GF-D8 (cell line): ENCODE data around the gene SCNN1A.

ENCODE experiments used
- DNase-seq: peaks from one replicate; lab custom pipeline; 2025; lab: John Stamatoyannopoulos, UW

The SCNN1A gene

DNA sequence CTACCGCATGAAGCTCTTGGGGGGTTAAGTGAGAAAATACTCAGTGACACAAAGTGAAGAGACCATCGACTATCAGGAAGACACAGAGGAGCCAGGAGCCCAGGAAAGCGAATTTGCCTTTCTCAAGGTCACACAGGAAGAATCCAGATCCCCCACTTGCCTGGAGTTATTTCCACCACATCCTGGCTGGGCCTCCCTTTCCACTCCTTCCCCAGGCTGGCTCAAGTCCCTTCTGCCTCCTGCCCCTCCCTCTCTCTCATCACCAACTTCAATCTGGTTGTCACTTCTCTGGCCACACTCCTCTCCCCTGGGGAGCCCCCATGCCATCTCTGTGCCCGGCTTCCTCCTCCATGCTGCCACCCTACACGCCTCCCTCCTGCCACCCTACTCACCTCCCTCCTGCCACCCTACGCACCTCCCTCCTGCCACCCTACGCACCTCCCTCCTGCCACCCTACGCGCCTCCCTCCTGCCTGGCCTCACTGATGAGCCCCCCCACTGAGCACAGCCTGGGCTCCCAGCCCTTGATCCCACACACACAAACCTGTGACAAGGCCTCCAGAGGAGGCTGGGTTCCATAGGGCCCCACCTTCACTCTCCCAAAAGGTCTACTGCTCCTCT, 6.3 kb downstream of the SCNN1A start:
- no peak for DNase-seq

DNA sequence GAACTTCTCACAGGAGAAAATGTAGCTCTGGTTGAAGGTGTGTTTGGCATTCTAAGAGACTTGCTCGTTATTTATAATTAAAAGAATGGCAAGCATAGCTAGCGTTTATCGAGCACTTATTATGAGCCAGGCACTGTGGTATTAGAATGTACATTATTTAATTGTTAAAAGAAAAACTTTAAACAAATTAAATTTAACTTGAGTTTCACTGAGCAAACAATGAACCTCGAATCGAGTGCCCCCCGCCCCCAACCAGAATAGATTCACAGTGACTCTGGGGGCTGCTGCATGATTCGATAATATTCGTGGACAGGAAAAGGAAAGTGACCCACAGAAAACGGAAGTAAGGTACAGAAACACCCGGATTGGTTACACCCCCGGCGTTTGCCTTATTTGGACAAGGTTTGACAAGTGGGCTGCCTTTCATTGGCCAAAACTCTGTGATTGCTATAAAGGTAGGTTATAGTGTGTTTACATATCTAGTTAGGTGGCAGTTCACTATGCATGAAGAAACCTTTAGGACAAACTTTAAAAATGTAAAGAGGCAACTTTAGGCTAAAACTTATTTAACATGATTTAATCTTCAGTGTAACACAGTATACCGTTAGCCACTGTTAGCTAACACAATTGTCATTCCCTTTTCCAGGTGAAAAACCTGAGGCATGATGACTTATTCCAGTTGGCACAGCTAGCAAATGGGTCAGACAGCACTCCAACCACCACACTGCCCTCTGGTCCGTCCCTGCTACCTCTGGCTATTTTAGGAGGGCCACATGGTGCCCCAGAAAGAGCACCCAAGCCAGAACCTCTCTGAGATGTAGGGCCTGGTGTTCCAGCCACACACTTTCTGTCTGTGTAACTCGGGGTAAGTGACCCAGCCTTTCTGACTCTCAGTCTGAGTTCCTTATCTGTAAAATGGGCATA, 7.1 kb downstream of the SCNN1A start:
- peak; percentile 72 for DNase-seq

DNA sequence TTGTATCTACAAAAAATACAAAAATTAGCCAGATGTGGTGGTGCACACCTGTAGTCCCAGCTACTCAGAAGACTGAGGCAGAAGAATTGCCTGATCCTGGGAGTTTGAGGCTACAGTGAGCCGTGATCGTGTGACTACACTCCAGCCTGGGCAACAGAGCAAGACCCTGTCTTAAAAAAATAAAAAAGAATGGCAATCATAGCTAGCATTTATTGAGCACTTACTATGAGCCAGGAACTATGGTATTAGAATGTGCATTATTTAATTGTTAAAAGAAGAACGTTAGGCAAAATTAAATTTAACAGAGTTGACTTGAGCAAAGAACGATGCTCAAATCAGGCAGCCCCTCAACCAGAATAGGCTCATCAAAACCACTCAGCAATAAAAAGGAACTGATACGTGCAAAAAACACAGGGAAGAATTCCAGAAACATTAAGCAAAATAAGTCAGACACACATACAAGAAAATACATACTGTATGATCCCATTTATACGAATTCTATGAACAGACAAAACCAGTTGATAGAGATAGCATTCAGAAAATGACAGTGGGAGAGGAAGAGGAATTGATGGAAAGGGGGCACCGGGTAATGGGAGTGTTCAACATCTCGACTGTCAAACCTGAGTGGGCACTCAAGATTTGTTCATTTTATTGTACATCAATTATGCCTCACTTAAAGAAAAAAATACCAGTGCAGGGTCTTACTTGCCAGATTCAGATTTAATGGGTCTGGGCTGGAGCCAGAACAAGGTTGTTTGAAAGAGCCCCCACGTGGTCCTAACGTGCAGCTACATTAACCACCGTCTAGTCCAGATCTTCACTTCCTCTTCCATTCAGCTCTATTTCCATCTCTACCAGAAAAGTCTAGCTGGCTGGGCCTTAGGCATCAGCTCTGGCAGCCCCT, 8.0 kb downstream of the SCNN1A start:
- DNase-seq = peak; percentile 71

DNA sequence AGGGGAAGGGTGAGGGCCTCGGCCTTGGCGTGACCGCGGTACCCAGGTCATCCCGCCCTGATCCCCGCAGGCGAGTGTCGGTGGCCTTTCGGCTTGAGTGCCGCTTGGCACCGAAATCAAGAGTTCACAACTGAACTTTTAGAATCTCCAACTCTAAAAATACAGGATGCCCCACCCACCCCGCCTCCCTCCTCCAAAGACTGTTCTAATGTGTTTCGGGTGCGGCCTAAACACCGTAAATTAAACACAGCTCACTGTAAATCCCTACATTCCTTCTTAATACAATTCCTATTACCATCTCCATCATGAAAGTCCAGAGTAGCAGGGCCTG, 11.4 kb downstream of the SCNN1A start:
- no peak for DNase-seq

DNA sequence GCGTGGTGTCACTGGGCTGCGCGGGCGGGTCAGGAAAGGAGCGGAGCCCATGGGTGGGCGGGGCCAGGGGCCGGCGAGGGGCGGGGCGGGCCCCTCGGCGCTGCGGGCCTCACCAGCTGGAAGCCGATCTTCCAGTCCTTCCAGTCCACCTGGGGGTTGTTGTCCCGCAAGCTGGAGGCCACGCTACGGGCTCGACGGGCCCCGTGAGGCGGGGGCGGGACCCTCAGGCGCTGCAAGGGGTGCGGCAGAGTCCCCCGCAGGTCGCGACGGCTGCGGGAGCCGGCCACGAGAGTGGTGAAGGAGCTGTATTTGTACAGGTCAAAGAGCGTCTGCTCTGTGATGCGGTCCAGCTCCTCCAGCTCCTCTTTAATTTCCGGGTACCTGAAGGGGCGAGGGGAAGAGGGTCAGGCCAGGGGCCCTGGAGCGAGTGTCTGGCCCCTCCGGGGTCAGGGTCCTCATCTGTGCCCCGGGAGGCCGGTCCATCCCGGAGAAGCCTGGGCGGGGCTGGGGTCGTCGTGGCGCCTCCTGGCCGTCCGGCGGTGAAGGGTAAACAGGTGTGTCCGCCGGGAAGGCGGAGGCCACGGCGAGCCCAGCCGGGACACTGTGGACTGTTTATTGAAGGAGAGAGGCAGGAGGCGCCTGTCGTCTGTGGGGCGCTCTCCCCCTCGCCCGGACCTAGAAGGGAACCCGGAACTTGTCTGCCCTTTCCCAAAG, 11.9 kb downstream of the SCNN1A start:
- DNase-seq = peak; percentile 57

DNA sequence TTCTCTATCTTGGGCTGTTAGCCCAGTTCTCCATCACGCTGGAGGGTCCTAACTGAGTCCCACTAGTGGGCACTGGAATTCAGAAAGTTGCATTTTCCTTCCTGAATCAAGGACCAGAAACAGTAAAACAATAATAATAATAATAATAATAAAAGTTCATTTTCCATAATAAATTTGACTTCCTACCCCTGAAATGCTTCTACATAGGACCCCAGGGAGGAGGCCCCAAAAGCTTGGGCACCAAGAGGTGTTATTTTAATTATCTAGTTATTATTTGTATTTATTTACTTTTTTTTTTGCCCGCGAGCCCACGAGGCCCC, 12.4 kb downstream of the SCNN1A start:
- no peak for DNase-seq

DNA sequence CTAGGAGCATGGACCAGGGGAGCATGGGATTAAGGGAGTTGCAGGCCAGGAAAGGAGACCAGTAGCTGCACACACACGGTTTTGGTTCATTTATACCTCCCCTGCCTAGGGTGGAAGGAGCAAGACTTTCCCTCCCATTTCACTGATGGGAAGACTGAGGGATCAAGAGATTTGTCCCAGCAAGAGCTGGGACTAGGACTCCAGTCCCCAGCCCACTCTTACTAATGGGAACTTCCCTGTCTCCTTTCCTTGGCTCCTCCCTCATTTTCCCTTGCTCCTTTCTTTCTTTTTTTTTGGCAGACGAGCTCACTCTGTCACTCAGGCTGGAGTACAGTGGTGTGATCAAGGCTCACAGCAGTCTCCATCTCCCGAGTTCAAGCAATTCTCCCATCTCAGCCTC, 13.0 kb downstream of the SCNN1A start:
- no peak for DNase-seq

DNA sequence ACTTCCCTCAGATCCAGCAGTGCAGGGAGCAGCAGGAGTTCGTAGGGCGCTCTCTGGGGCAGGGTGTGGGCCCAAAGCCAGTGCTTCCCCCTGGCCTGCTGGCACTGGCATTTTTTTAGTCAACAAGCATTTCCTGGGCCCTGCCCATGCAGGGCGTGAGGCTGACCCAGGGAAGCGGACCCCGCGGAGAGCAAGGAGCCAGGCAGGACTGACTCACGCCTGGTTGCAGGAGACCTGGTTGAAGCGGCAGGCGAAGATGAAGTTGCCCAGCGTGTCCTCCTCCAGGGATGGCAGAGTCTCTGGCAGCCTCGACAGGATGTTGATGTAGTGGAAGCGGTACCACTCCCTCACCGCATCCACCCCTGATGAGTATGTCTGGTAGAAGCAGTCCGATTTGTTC, 13.5 kb downstream of the SCNN1A start:
- no peak for DNase-seq

DNA sequence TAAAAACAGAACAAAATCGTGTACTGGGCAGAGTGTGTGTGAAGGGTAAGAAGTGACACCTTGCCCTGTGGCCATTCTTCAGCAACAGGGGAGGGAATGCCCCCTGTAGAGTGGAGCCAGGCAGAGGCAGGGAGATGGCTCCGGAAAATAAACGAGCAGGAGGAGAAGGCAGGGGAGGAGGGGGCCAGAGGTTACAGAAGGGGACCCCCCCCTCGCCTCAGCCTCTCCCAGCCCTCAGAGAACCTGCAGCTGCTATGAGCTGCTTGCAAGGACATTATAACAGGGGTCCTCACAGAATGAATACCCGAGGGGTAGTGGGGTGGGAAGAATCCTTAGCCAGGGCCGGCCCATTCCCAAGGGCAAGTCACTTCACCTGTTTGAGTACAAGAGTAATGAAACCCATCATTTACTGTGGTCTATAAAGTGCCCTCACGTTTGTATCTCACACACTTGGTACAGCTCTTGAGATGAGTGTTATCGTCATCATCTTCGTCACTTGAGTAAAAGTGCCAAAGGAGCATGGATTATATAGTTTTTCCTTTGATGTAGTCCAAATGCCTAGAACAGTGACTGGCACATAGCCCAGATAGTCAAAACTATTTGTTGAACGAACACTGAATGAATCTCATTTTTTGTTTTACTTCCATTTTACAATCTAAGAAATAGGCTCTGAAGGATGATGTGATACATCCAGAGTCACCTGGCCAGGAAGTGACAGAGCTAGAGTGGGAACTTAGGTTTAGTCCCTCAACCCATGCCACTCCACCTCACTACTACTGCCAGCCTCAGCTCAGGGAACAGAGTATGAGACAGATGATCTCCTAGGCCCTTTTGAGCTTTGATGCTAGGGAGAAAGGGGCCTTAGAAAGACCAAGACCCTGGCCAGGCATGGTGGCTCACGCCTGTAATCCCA, 14.5 kb downstream of the SCNN1A start:
- DNase-seq = no peak

DNA sequence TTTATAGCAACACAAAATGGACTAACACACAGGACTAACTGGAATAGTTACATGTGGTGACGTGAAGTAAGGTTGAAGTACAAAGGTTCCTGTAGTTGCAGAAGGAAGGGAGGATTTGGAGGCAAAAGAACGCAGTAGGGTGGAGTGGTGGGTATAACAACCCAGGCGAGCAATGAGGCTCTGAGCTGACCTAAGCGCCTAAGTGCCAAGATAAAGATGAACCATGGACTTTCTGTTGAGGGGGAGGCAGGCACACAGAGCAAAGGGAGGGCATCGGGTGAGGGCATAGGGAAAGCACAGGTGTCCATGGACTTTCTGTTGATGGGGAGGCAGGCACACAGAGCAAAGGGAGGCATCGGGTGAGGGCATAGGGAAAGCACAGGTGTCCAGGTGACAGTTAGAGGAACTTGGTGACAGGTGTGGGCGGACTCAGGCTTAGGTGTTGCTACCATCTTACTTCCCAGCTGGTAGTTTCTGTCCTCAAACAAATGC, 15.2 kb downstream of the SCNN1A start:
- no peak for DNase-seq

DNA sequence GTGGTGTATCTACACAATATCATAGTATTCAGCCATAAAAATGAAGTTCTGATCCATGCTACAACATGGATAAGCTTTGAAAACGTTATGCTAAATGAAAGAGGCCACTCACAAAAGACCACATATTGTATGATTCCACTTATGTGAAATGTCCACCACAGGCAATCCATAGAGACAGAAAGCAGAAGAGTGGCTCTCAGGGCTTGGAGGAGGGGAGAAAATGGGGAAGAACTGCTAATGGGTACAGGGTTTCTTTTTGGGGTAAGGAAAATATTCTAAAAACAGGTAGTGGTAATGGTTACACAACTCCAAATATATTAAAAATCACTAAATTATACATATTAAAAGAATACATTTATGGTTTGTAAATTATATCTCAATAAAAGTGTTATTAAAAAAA, 16.5 kb downstream of the SCNN1A start:
- peak; percentile 14 for DNase-seq

- no peak for DNase-seq
Observed at GRCh38 chr12:6356374-6356820, 19.0 kb downstream of the SCNN1A start.

- no peak for DNase-seq
Observed at GRCh38 chr12:6355491-6356373, 19.6 kb downstream of the SCNN1A start.

DNA sequence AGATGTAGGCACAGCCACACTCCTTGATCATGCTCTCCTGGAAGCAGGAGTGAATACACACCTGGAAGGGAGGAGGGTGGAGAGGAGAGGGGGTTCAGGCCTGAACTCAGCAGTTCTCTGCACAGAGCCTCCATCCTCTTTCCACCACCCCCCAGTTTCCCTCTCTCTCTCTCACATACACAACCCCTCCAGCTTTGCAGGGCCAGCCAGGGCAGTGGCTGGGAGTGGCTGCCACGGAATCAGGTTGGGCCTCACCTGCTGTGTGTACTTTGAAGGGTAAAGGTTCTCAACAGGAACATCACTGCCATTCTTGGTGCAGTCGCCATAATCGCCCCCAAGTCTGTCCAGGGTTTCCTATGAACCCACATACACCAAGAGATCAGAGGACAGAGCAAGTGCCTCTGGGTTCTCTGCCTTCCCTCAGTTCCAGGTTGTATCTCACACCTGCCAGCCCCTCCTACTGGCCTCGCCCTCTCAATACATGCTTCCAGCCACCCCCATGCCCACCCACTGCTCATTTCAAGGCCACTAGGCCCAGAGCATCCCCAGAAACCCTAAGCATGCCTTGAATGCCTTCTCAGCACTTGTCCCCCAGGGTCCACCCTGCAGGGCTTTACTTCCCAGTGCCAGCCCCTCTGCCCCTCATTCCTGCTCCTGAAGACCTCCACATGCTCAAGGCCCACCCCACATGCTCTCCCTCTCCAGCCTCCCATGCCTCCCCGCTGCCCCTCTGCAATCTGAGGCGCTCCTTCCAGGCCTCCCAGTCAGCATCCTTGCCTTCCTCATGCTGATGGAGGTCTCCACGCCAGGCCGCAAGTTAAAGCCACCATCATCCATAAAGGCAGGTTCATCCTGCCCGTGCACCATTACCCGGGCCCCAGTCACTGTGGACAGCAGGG, 20.6 kb downstream of the SCNN1A start:
- no peak for DNase-seq

- DNase-seq = no peak
Observed at GRCh38 chr12:6352193-6353173, 22.9 kb downstream of the SCNN1A start.

GRCh38 chr12:6351622-6352021, 23.7 kb downstream of the SCNN1A start:
- DNase-seq = no peak
